A673 (cell line): Measurements from ENCODE around the gene PILRA. TPM values are rescaled to one million over a fixed set of nuclear protein-coding genes. Genes with fewer than 3 reads are reported as not detected.

Source experiments
- BruUV-seq: library from RNA; stranded (reverse); fragments of 400-500 nt; replicated peaks from 2 replicates; lab custom pipeline; 2021; lab: Mats Ljungman, UMichigan
- CTCF ChIA-PET: fragments of 300-600 bp; sonication (Branson Sonifier 250); formaldehyde crosslinking; loops from one replicate; lab custom pipeline; 2022; ENCODE audit warnings: antibody characterized with exemption; lab: Charles Lee
- POLR2A ChIA-PET: fragments of 300-600 bp; sonication (Branson Sonifier 250); formaldehyde crosslinking; loops from one replicate; lab custom pipeline; 2022; ENCODE audit warnings: antibody characterized with exemption; ENCODE audit not compliant: low non-redundant PET; lab: Charles Lee
- DNase-seq: peaks from one replicate; pipeline ENCODE4 v3.0.0-alpha.2; 2015; ENCODE audit warnings: low spot score
- H3K27ac ChIP-seq: fragments of 200-600 bp; sonication (generic); 2 replicates; pipeline ENCODE4 v1.5.1; 2016; ENCODE audit warnings: mixed run types, low read depth, mild to moderate bottlenecking, mixed read lengths, antibody characterized with exemption, low read length; ENCODE audit not compliant: poor library complexity, severe bottlenecking
- H3K27me3 ChIP-seq: fragments of 200-600 bp; sonication (generic); replicated peaks from 2 replicates; pipeline ENCODE4 v1.6.1; 2017; ENCODE audit warnings: mixed run types, low read depth, mild to moderate bottlenecking, mixed read lengths, antibody characterized with exemption, low read length; ENCODE audit not compliant: insufficient read depth, poor library complexity
- H3K36me3 ChIP-seq: fragments of 200-600 bp; sonication (generic); 2 replicates; pipeline ENCODE4 v1.6.1; 2016; ENCODE audit warnings: mixed run types, mild to moderate bottlenecking, mixed read lengths, antibody characterized with exemption, low read length; ENCODE audit not compliant: insufficient read depth, poor library complexity, severe bottlenecking
- H3K4me1 ChIP-seq: fragments of 200-600 bp; sonication (generic); 2 replicates; pipeline ENCODE4 v1.6.1; 2017; ENCODE audit warnings: mixed run types, mild to moderate bottlenecking, mixed read lengths, antibody characterized with exemption, low read length; ENCODE audit not compliant: insufficient read depth, poor library complexity, severe bottlenecking
- H3K4me3 ChIP-seq: fragments of 200-600 bp; sonication (generic); 2 replicates; pipeline ENCODE4 v1.5.1; 2016; ENCODE audit warnings: low read depth, mixed run types, mild to moderate bottlenecking, mixed read lengths, low read length; ENCODE audit not compliant: poor library complexity, severe bottlenecking
- H3K9me3 ChIP-seq: fragments of 200-600 bp; sonication (generic); 2 replicates; pipeline ENCODE4 v1.6.1; 2016; ENCODE audit warnings: mixed run types, low read depth, mild to moderate bottlenecking, mixed read lengths, antibody characterized with exemption, low read length; ENCODE audit not compliant: poor library complexity, severe bottlenecking
- CTCF ChIP-seq: fragments of 300-800, 200-600 bp; sonication (generic); conservative IDR thresholded peaks from 2 replicates; pipeline ENCODE4 v1.5.1; 2017; ENCODE audit warnings: low read depth, mild to moderate bottlenecking, antibody characterized with exemption, low read length, moderate library complexity, mixed read lengths
- EZH2 ChIP-seq: fragments of 200-600 bp; sonication (generic); IDR thresholded peaks from 2 replicates; pipeline ENCODE4 v1.6.1; 2017; ENCODE audit warnings: borderline replicate concordance, low read depth, mild to moderate bottlenecking, mixed read lengths, antibody characterized with exemption, low read length; ENCODE audit not compliant: poor library complexity, severe bottlenecking
- intact Hi-C: fragments of 100-400 bp; cut with micrococcal nuclease; formaldehyde crosslinking; loops from one replicate; pipeline ENCODE4 v1.10.0; 2022; ENCODE audit not compliant: unreplicated experiment
- total RNA-seq: library from RNA; stranded (reverse); gene quantifications from 2 replicates; pipeline ENCODE4 v1.2.3, GENCODE V29; 2021

The PILRA gene
- total RNA-seq, 1 experiment from 2014 or later, result 1.5 TPM

GRCh38 chr7:100411101-100411500 lies 37.8 kb downstream of the PILRA start:
- H3K4me1 ChIP-seq, result no peaks in the 10 kb centered on the region
- BruUV-seq, result no TSS peak
- H3K36me3 ChIP-seq, result no peaks in the 10 kb centered on the region
- H3K27ac ChIP-seq, result no peak overlapping the region
- H3K27me3 ChIP-seq, result peaks cover 9% of the 10 kb centered on the region
- TF ChIP-seq CTCF (no peak), EZH2 (no peak)
- intact Hi-C loops, result no loop called here
- ChIA-PET CTCF (no interaction called here), POLR2A (no interaction called here)
- no peaks in the 10 kb centered on the region for H3K9me3 ChIP-seq
- no peak overlapping the region for H3K4me3 ChIP-seq
- DNase-seq, result no peak

- H3K4me3 ChIP-seq, result no peak overlapping the region
- POLR2A ChIA-PET, result no interaction called here
- CTCF ChIA-PET, result no interaction called here
- TF ChIP-seq EZH2 (no peak), CTCF (no peak)
- no peak for DNase-seq
- no peaks in the 10 kb centered on the region for H3K36me3 ChIP-seq
- no TSS peak for BruUV-seq
- no peaks in the 10 kb centered on the region for H3K4me1 ChIP-seq
- intact Hi-C loops, result no loop called here
- H3K27me3 ChIP-seq, result peaks cover 9% of the 10 kb centered on the region
- no peaks in the 10 kb centered on the region for H3K9me3 ChIP-seq
- no peak overlapping the region for H3K27ac ChIP-seq
Measured at GRCh38 chr7:100413346-100413745, 40.1 kb downstream of the PILRA start.

- Histone ChIP-seq H3K9me3 (no peaks in the 10 kb centered on the region), H3K27ac (no peak overlapping the region), H3K4me3 (no peak overlapping the region), H3K36me3 (no peaks in the 10 kb centered on the region), H3K27me3 (peaks cover 7% of the 10 kb centered on the region), H3K4me1 (no peaks in the 10 kb centered on the region)
- POLR2A ChIA-PET, result no interaction called here
- intact Hi-C loops, result no loop called here
- no peak for DNase-seq
- CTCF ChIA-PET, result no interaction called here
- no TSS peak for BruUV-seq
- TF ChIP-seq CTCF, result no peak
- TF ChIP-seq EZH2, result no peak
Measured at GRCh38 chr7:100413889-100414288, 40.6 kb downstream of the PILRA start.
